Mucosa of gallbladder (tissue), 1 donor: ENCODE data around the gene TSHB. TPM values are rescaled to one million over a fixed set of nuclear protein-coding genes. Genes with fewer than 3 reads are reported as not detected.
"Not testable (repeated sequence)": the region's sequence is repeated elsewhere in the genome, so short reads cannot be mapped to it uniquely, and the experiment has no call there.

Experiments
- DNase-seq: peaks from one replicate; pipeline ENCODE4 v3.0.0-alpha.2; 2020; ENCODE audit warnings: low spot score
- total RNA-seq: library from RNA; stranded (reverse); gene quantifications from one replicate; pipeline ENCODE4 v1.2.1, GENCODE V29; 2021
- donor health status: DM: no; HTN: no; CAD: no.

TSHB gene
- total RNA-seq = not detected

DNA sequence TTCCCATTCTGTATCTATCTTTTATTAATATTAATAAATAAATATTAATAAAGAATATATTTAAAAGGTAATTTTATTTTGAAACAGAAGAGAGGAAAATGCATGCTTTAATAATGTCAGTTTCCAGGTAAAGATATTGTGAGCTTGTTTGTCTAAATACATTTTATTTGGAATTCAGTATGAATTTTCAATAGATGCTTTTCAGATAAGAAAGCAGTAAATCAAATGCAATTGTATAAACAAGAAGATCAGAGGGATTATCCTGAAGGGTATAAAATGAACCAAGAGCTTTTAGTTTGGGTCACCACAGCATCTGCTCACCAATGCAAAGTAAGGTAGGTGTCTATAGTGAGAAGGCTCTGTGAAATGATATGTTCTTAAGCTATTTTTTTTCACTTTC, at the start of gene TSHB:
TSS of gene TSHB (plus strand) at position 301 of the 400 bp plus-strand sequence. CDS start 3,537 bp downstream, outside the sequence.
- no peak for DNase-seq

DNA sequence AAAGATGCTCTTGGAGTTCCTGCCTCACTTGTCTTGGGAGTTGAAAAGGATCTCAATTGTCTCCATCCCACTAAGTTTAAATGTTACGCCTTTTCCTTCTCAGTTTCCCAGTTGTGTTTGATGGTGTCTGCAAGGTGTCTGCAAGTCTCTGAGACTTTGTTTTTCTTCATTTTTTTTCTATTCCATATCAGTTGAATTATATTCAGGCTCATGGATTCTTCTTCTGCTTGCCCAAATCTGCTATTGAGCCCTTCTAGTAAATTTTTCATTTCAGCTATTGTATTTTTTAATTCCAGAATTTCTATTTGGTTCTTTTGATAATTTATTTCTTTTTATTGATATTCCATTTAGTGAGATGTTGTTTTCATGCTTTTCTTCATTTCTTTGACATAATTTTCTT, 47.4 kb upstream of the TSHB start:
- no peak for DNase-seq

DNA sequence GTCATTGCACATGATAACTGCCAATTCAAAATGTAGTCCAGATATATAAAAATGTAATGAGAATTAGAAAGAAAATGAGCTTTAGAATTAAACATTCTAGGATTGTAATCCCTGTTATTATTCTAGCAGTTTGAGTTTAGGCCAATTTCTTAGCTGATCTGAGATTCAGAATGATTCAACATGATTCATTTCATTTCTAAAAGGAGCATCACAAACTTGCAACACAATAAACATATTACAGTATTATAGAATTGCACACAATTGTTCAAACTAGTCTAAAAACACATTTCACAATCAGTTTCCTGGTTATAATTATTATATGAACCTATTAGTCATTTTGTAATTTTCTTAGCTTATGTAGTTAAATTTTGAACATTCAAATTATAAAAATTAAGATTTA, 43.3 kb upstream of the TSHB start:
- DNase-seq = no peak

- DNase-seq = no peak
These were observed 41.5 kb upstream of the TSHB start for GRCh38 chr1:114988095-114988494.

DNA sequence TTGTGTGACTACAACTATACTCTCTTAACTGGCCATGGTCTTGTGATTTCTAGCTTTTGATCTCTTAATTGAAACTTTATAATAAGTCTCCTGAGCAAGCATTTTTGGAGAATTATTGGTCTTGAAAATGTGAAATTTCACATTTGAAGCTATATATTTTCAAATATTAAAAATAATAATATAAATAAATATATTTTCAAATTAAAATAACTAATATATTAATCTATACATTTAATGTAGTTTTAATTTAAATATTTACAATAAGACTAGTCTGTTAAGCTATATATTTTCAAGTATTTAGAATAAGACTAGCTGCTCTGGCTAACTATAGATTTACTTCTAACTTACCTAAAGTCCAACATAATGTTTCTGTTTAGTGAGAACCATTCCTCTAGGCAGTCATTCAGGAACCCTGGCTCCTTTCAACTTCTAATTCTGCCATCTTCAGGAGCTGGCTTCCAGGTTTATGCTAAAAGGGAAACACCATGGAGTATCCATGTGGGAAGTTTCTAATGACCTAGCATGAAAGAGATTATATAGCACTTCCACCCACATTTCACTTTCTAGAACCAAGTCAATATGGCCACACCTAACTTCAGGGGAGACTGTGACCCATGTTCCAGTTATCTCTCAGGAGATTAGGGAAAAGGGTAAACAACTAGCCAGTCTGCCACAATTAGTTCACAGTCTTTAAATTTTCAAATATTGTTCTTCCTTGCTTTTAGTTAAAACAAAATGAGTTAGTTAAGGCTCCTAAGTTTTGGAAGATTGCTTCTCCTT, 31.9 kb upstream of the TSHB start:
- DNase-seq = no peak

DNA sequence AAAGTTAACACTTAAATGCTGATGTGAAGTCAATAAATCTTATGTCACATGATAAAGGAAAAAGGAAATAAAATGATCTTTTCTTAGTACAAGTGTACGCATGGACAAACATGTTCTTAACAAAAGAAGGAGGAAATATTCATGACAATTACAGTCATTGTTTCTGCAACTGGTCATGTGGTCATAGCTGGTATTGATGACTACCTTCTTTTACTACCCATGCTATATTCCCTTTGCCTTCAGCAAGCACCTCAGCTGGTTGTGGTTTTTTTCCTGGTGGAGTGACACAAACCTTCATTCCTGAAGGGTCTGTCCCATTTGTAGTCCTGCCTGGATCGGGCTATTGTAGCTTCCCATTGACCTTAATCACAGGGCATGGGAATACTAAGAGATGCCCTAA, 23.4 kb upstream of the TSHB start:
- no peak for DNase-seq

DNA sequence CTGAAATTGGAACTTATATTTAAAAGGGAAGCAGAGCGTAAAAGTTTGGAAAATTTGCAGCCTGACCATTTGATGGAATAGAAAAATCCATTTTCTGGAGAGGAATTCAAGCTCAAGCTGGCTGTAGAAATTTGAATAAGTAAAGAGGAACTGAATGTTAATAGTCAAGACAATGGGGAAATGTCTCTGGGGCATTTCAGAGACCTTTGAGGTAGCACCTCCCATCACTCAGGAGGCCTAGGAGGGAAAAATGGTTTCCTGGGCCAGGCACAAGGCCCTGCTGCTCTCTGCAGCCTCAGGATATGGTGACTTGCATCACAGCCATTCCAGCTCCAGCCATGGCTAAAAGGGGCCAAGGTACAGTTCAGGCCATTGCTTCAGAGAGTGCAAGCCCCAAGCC, 17.6 kb upstream of the TSHB start:
- DNase-seq = no peak

GRCh38 chr1:115012434-115012833, 17.2 kb upstream of the TSHB start:
- DNase-seq = no peak

DNA sequence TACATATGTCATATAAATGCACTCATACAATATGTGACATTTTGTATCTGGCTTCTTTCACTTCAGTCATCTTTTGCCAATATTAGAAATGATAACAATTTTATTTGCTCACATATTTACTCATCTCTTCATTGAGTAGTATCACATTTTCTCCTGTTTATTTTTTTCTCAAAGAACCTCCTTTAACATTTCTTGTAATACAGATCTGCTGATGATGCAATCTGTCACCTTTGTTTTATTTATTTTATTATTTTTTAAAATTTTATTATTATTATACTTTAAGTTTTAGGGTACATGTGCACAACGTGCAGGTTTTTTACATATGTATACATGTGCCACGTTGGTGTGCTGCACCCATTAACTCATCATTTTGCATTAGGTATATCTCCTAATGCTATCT, 15.8 kb upstream of the TSHB start:
- no peak for DNase-seq

DNA sequence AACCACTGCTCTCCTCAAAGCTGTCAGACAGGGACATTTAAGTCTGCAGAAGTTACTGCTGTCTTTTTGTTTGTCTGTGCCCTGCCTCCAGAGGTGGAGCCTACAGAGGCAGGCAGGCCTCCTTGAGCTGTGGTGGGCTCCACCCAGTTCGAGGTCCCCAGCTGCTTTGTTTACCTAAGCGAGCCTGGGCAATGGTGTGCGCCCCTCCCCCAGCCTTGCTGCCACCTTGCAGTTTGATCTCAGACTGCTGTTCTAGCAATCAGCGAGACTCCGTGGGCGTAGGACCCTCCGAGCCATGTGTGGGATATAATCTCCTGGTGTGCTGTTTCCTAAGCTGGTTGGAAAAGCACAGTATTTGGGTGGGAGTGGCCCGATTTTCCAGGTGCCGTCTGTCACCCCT, 10.1 kb upstream of the TSHB start:
- not testable (repeated sequence) for DNase-seq

- DNase-seq = no peak
These were observed 8.5 kb upstream of the TSHB start for GRCh38 chr1:115021145-115021544.

DNA sequence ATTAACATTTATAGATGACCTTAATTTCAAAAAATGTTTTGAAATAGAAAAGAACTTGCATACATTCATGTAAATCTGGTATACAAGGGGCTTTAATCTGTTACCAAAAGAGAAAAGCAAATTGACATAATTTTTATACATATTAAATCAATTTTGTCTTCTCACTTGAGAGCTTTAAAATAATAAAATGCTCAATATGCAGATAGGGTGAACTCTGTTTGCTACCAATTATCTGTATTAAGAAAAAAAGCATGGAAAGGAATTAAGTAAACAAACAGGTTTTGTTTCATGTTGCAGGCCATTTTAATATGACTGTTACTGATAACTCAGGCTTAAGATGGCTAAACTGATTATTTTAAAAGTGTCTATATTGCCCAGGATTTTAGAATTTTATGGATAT, 6.0 kb upstream of the TSHB start:
- no peak for DNase-seq

- DNase-seq = no peak
These were observed 2.0 kb downstream of the TSHB start for GRCh38 chr1:115031595-115031994.

- DNase-seq = no peak
These were observed 6.0 kb downstream of the TSHB start for GRCh38 chr1:115035652-115036051.

- no peak for DNase-seq
These were observed 7.3 kb downstream of the TSHB start for GRCh38 chr1:115036814-115037507.

DNA sequence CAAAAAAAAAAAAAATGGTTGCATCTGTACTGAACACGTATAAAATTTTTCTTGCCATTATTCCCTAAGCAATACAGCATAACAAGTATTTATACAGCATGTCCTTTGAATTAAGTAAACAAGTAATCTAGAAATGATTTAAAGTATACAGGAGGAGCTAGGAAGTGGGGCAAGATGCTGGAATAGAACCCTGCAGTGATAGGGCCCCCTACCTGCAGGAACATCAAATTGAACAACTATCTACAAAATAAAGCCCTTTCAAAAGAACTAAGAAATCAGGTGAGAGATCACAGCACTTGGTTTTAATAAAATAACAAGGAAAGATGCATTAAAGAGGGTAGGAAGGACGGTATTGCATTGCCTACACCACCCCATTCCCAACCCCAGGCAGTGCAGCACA, 10.9 kb downstream of the TSHB start:
- no peak for DNase-seq

DNA sequence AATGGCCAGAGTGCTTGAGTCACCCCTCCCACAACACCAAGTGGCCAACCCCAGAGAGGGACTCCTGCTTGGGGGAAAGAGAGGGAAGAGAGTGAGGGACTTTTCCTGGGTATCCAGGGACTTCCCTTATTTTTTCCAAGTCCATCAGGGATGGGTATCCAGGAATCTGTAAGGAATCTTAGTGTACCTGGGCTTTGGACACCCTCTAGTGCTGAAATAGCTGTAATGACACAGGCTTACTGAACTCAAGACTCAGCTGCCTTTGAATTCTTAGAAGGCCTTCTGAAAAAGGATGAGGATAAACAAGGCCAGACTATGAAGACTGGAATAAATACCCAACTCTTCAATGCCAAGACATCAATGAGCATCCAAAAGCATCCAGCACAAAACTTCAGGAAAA, 12.0 kb downstream of the TSHB start:
- no peak for DNase-seq

- DNase-seq = no peak
These were observed 17.1 kb downstream of the TSHB start for GRCh38 chr1:115046751-115047150.

DNA sequence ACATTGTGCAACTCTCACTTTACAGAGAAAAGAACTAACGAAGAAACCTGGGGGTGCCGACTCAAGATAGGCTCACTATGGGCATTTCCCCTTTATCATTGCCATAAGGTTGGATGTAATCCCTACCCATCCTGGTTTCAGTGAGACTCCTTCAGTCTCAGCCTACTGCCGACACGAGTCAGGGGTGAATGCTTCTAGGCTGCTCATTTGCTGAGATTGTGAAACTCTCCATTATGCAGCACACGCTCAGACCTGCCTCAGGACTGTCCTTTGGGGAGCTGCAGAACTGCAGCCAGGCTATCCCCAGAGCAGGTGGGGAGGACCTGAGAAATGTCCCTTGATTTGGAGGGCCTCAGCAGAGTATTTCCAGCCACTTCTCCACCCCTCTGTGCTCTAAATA, 22.2 kb downstream of the TSHB start:
- DNase-seq = no peak

DNA sequence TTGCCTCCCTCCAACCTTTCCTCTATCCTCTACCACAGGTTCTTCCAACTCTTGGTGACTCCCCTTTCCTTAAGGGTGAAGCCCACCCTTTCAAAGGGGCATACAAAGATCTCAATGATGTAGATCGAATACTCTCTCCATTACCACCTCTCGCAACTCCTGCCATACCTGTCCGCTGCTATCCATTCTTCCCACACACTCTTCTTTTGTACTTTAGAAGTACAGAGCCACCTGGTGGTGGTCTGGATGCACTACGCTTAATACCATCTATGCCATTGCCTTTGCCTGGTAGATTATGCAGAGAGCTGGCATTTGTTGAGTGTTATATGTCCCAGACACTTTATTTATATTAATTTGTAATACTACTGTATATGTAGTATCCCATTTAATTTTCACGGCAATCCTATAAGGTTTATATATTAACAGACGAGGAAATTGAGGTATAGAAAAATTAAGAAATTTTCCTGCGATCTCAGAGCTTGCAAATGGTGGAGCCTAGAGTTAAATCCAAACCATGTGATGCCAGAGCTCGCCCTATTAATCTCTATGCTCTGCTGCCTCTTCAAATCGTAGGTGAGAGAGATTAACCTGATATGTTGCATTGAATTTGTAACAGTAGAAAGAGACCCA, 22.9 kb downstream of the TSHB start:
- peak; percentile 71 for DNase-seq

GRCh38 chr1:115056395-115056798, 26.8 kb downstream of the TSHB start:
- peak; percentile 27 for DNase-seq

DNA sequence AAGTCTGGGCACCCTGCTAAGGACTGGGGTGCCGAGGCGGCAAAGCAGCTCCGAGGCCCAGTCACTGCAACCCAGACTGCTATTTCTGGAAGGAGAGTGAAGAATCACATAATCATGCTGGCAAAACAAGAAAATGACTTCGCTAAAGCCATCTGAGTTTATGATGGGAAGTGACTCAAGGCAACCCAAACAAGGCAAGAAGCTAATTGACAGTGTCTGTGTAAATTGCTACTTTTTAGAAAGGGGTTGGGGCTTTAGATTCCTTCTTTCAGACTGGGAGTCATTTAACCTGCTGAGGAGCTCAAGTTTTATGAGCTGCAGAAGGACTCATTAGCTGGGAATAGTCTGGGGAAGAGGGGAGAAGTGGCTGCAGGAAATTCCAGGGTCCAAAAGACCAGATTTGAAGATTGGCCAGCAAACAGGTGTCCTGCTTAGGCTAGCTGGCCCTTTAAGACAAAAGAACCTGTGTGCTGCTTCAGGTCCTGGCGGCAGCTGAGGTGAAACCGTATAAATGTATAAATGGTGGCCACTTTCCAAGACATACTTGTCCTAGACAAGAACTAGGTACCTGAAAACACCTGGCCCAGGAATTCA, 28.1 kb downstream of the TSHB start:
- DNase-seq = no peak

- DNase-seq = no peak
These were observed 29.7 kb downstream of the TSHB start for GRCh38 chr1:115059316-115059715.
